Measurements from ENCODE around the gene PEBP1. TPM values are rescaled to one million over a fixed set of nuclear protein-coding genes. Genes with fewer than 3 reads are reported as not detected.

PEBP1 gene
- total and polyA plus RNA-seq, 2 of the 8 experiments (the other 6 are each of a cell fraction or from before 2014, with no cell fraction given): 444 to 622 TPM

- H2AK5ac ChIP-seq (ENCODE audit: low read depth, low read length): no peak overlapping the region
- H3K4ac ChIP-seq (replicated peaks; ENCODE audit: insufficient read length, low read depth, low read length): no peak overlapping the region
- ChIA-PET CTCF (ENCODE audit: partially characterized antibody) (interaction anchor here (0.6 to 6.5 kb wide), 10 partner anchors 9 to 209 kb away, joined by 3 to 120 read pairs (median 3); partner anchors contain the start of genes SUDS3 and TAOK3), POLR2A (ENCODE audit: partially characterized antibody) (interaction anchor here (0.7 to 1.3 kb wide), 2 partner anchors 132 to 194 kb away, joined by 3 read pairs; no protein-coding TSS in a partner anchor)
- no peaks in the 10 kb centered on the region for H3K23me2 ChIP-seq (ENCODE audit: low read depth, low read length)
- no peak overlapping the region for H2BK12ac ChIP-seq (ENCODE audit: low read depth, low read length)
- H2BK20ac ChIP-seq (ENCODE audit: low read length): no peak overlapping the region
- H4K8ac ChIP-seq (ENCODE audit: extremely low read depth, insufficient read depth, low read length): no peak overlapping the region
- H3K79me2 ChIP-seq (ENCODE audit: control insufficient read depth in 1 of 2, insufficient read depth in 2 of 2, low read length in 2 of 2): no peaks in the 10 kb centered on the region
- no peaks in the 10 kb centered on the region for H3K27me3 ChIP-seq (replicated peaks in 1 of 4; ENCODE audit: control insufficient read depth in 3 of 4, extremely low read depth in 1 of 4, insufficient read depth in 3 of 4, low read length in 3 of 4)
- no peaks in the 10 kb centered on the region for H3K4me1 ChIP-seq (replicated peaks in 1 of 4; ENCODE audit: control insufficient read depth in 3 of 4, insufficient read depth in 4 of 4, low read length in 3 of 4)
- H4K91ac ChIP-seq (replicated peaks; ENCODE audit: insufficient read length, low read length): no peak overlapping the region
- no peaks in the 10 kb centered on the region for H3K79me1 ChIP-seq (ENCODE audit: low read depth, low read length)
- no peak overlapping the region for H3K4me2 ChIP-seq (ENCODE audit: insufficient read depth in 1 of 2, low read depth in 2 of 2, low read length in 2 of 2)
- H3K9me3 ChIP-seq (ENCODE audit: insufficient read depth in 2 of 2, low read depth in 1 of 2, low read length in 1 of 2): no peaks in the 10 kb centered on the region
- H3K36me3 ChIP-seq (ENCODE audit: control insufficient read depth in 2 of 4, insufficient read depth in 4 of 4, low read length in 3 of 4): no peaks in the 10 kb centered on the region
- H3K27ac ChIP-seq (ENCODE audit: low read depth, low read length): no peak overlapping the region
- H2AFZ ChIP-seq (ENCODE audit: low read length): no peak overlapping the region
- no peak for FAIRE-seq
- H3K14ac ChIP-seq (ENCODE audit: insufficient read length): no peak overlapping the region
- no peak overlapping the region for H4K5ac ChIP-seq (ENCODE audit: insufficient read length, low read depth, low read length)
- no peaks in the 10 kb centered on the region for H4K20me1 ChIP-seq (replicated peaks in 1 of 2; ENCODE audit: control insufficient read depth in 1 of 2, insufficient read depth in 2 of 2, low read length in 2 of 2)
- no peak overlapping the region for H2BK120ac ChIP-seq (replicated peaks; ENCODE audit: low read depth, low read length)
- DNase-seq (ENCODE audit: low read depth in 1 of 2, low spot score in 2 of 2): no peak
- no peak overlapping the region for H2BK5ac ChIP-seq (ENCODE audit: low read depth, low read length)
- no peak overlapping the region for H2BK15ac ChIP-seq (ENCODE audit: low read length)
- H3K4me3 ChIP-seq (ENCODE audit: extremely low read depth in 1 of 4, insufficient read depth in 2 of 4, low read depth in 3 of 4, low read length in 4 of 4): no peak overlapping the region
- H3K56ac ChIP-seq (replicated peaks; ENCODE audit: insufficient read length, low read depth, low read length): no peak overlapping the region
- no peak overlapping the region for H3K18ac ChIP-seq (ENCODE audit: extremely low read depth, low read length)
- H3K23ac ChIP-seq (ENCODE audit: insufficient read length): no peak overlapping the region
- no peak overlapping the region for H3K9ac ChIP-seq (replicated peaks in 1 of 4; ENCODE audit: extremely low read depth in 1 of 4, low read depth in 3 of 4, low read length in 3 of 4)
- TF ChIP-seq TAF7 (optimal IDR thresholded peaks at IDR 0.05; ENCODE audit: borderline replicate concordance, low read depth, low read length): no peak
- TF ChIP-seq CREB1 (IDR thresholded peaks at IDR 0.05): no peak
- no peak for TF ChIP-seq BRCA1 (IDR thresholded peaks at IDR 0.05; ENCODE audit: low read depth, low read length)
- no peak for TF ChIP-seq JUN (IDR thresholded peaks at IDR 0.05; ENCODE audit: low read depth, low read length)
- TF ChIP-seq JUND (IDR thresholded peaks at IDR 0.05; ENCODE audit: low read length): no peak
- TF ChIP-seq E2F6 (IDR thresholded peaks at IDR 0.05): no peak
- TF ChIP-seq SP2 (IDR thresholded peaks at IDR 0.05; ENCODE audit: low read length): no peak
- TF ChIP-seq YY1 (IDR thresholded peaks at IDR 0.05; ENCODE audit: low read depth, low read length): no peak
- TF ChIP-seq HDAC2 (IDR thresholded peaks at IDR 0.05; ENCODE audit: borderline replicate concordance in 1 of 2, low read depth in 2 of 2, low read length in 2 of 2): no peak
- no peak for TF ChIP-seq EGR1 (IDR thresholded peaks at IDR 0.05; ENCODE audit: borderline replicate concordance, low read depth, low read length)
- TF ChIP-seq ATF2 (IDR thresholded peaks at IDR 0.05; ENCODE audit: low read length): no peak
- no peak for TF ChIP-seq RBBP5 (IDR thresholded peaks at IDR 0.05; ENCODE audit: borderline replicate concordance, low read depth, low read length)
- TF ChIP-seq SP4 (IDR thresholded peaks at IDR 0.05; ENCODE audit: low read length): no peak
Measured at GRCh38 chr12:118183711-118184110, 47.8 kb downstream of the PEBP1 start.
